Measurements from ENCODE around the gene ZDHHC16. TPM values are rescaled to one million over a fixed set of nuclear protein-coding genes. Genes with fewer than 3 reads are reported as not detected.

ZDHHC16 gene
- total and polyA plus RNA-seq, 12 donors = 13.4 to 49.6 (median 19.2) TPM

- DNase-seq (no peak), ATAC-seq (no peak)
- Histone ChIP-seq H3K36me3 (peaks cover 0 to 93% (median 60%) of the 10 kb centered on the region in 9 donors), H3K9me3 (no peaks in the 10 kb centered on the region), H3K27me3 (no peaks in the 10 kb centered on the region), H3K27ac (no peak overlapping the region), H3K4me1 (peaks cover 0 to 10% (median 0%) of the 10 kb centered on the region in 9 donors), H3K4me3 (no peak overlapping the region)
- no peak for TF ChIP-seq CTCF (IDR thresholded peaks at IDR 0.05)
- intact Hi-C loops (cut with DNase I) = no loop called here
These were observed 11.9 kb upstream of the ZDHHC16 start for GRCh38 chr10:97434055-97434454.

- WGBS, 2 donors = 89 to 97% methylated on average over 1 of the region's 1 CpG
- no peak overlapping the region for H3K27ac ChIP-seq
- intact Hi-C loops (cut with DNase I) = no loop called here
- no peaks in the 10 kb centered on the region for H3K9me3 ChIP-seq
- peaks cover 0 to 6% (median 0%) of the 10 kb centered on the region in 9 donors for H3K4me1 ChIP-seq
- DNase-seq (no peak), ATAC-seq (no peak)
- H3K27me3 ChIP-seq = no peaks in the 10 kb centered on the region
- no peak overlapping the region for H3K4me3 ChIP-seq
- no peak for TF ChIP-seq CTCF (IDR thresholded peaks at IDR 0.05)
- peaks cover 0 to 93% (median 62%) of the 10 kb centered on the region in 9 donors for H3K36me3 ChIP-seq
These were observed 11.4 kb upstream of the ZDHHC16 start for GRCh38 chr10:97434557-97434956.

GRCh38 chr10:97435211-97435610 lies 10.8 kb upstream of the ZDHHC16 start:
- intact Hi-C loops (cut with DNase I) = no loop called here
- no peaks in the 10 kb centered on the region for H3K4me1 ChIP-seq
- H3K4me3 ChIP-seq = no peak overlapping the region
- ATAC-seq (no peak), DNase-seq (no peak)
- H3K27ac ChIP-seq = no peak overlapping the region
- H3K27me3 ChIP-seq = no peaks in the 10 kb centered on the region
- H3K9me3 ChIP-seq = no peaks in the 10 kb centered on the region
- TF ChIP-seq CTCF (IDR thresholded peaks at IDR 0.05) = no peak
- WGBS, 2 donors = 95 to 97% methylated on average over 6 of the region's 6 CpGs
- H3K36me3 ChIP-seq = peaks cover 0 to 93% (median 62%) of the 10 kb centered on the region in 9 donors

- peaks cover 2 to 24% (median 20%) of the 10 kb centered on the region in 9 donors for H3K4me1 ChIP-seq
- ATAC-seq (no peak), DNase-seq (no peak)
- H3K9me3 ChIP-seq = no peaks in the 10 kb centered on the region
- TF ChIP-seq CTCF (IDR thresholded peaks at IDR 0.05) = no peak
- 100% methylated on average over 1 of the region's 1 CpG for WGBS, 2 donors
- no peak overlapping the region for H3K27ac ChIP-seq
- intact Hi-C loops (cut with DNase I) = no loop called here
- no peak overlapping the region for H3K4me3 ChIP-seq
- H3K36me3 ChIP-seq = peaks cover 0 to 69% (median 24%) of the 10 kb centered on the region in 9 donors
- no peaks in the 10 kb centered on the region for H3K27me3 ChIP-seq
These were observed 3.7 kb upstream of the ZDHHC16 start for GRCh38 chr10:97442277-97442676.
